GM23248 (cell line): ENCODE data around the gene THAP3. TPM values are rescaled to one million over a fixed set of nuclear protein-coding genes. Genes with fewer than 3 reads are reported as not detected.

Experiments used
- DNase-seq: peaks from one replicate; pipeline ENCODE4 v3.0.0-alpha.2; 2015
- H2AFZ ChIP-seq: fragments of 200-600 bp; sonication (generic); 2 replicates; pipeline ENCODE4 v1.6.1; 2016; ENCODE audit warnings: antibody characterized with exemption
- H3F3A ChIP-seq: fragments of 200-600 bp; sonication (generic); 2 replicates; pipeline ENCODE4 v1.6.1; 2016; ENCODE audit warnings: mild to moderate bottlenecking, antibody characterized with exemption, mixed run types; ENCODE audit not compliant: insufficient read depth
- H3K27ac ChIP-seq: fragments of 200-600 bp; sonication (generic); 2 replicates; pipeline ENCODE4 v1.5.1; 2016; ENCODE audit warnings: mild to moderate bottlenecking
- H3K27me3 ChIP-seq: fragments of 200-600 bp; sonication (generic); replicated peaks from 2 replicates; pipeline ENCODE4 v1.6.1; 2016; ENCODE audit warnings: mild to moderate bottlenecking; ENCODE audit not compliant: insufficient read depth
- H3K36me3 ChIP-seq: fragments of 200-600 bp; sonication (generic); 2 replicates; pipeline ENCODE4 v1.6.1; 2016; ENCODE audit warnings: low read depth, mild to moderate bottlenecking
- H3K4me1 ChIP-seq: fragments of 200-600 bp; sonication (generic); 2 replicates; pipeline ENCODE4 v1.6.1; 2016; ENCODE audit warnings: mild to moderate bottlenecking; ENCODE audit not compliant: insufficient read depth
- H3K4me2 ChIP-seq: fragments of 200-600 bp; sonication (generic); one replicate; pipeline ENCODE4 v1.6.1; 2016; ENCODE audit warnings: mild to moderate bottlenecking; ENCODE audit not compliant: unreplicated experiment
- H3K4me3 ChIP-seq: fragments of 200-600 bp; sonication (generic); 2 replicates; pipeline ENCODE4 v1.5.1; 2016; ENCODE audit warnings: mild to moderate bottlenecking
- H3K79me2 ChIP-seq: fragments of 200-600 bp; sonication (generic); 2 replicates; pipeline ENCODE4 v1.6.1; 2016; ENCODE audit warnings: mild to moderate bottlenecking; ENCODE audit not compliant: insufficient read depth
- H3K9ac ChIP-seq: fragments of 200-600 bp; sonication (generic); 2 replicates; pipeline ENCODE4 v1.6.1; 2016; ENCODE audit warnings: mild to moderate bottlenecking
- H3K9me2 ChIP-seq: fragments of 200-600 bp; sonication (generic); 2 replicates; pipeline ENCODE4 v1.6.1; 2016; ENCODE audit warnings: mixed run types, mild to moderate bottlenecking, moderate library complexity; ENCODE audit not compliant: insufficient read depth
- H3K9me3 ChIP-seq: fragments of 200-600 bp; sonication (generic); one replicate; pipeline ENCODE4 v1.6.1; 2017; ENCODE audit warnings: low read depth
- H4K20me1 ChIP-seq: fragments of 200-600 bp; sonication (generic); 2 replicates; pipeline ENCODE4 v1.6.0; 2016; ENCODE audit not compliant: insufficient read depth
- EZH2 ChIP-seq: fragments of 200-600 bp; sonication (generic); IDR thresholded peaks from 2 replicates; pipeline ENCODE4 v1.6.1; 2018; ENCODE audit warnings: antibody characterized with exemption, mild to moderate bottlenecking; ENCODE audit not compliant: insufficient read depth, poor library complexity, severe bottlenecking
- EZH2phosphoT487 ChIP-seq: fragments of 200-600 bp; sonication (generic); IDR thresholded peaks from 2 replicates; pipeline ENCODE4 v1.6.1; 2018; ENCODE audit warnings: antibody characterized with exemption, moderate library complexity, mild to moderate bottlenecking, low read depth; ENCODE audit not compliant: insufficient read depth
- WGBS, 2 experiments: methylation state at CpG; one replicate each; pipeline ENCODE4 v1.1.6; 2015 to 2017; ENCODE audit warnings: low lambda C conversion rate in 2 of 2, low coverage in 1 of 2; ENCODE audit errors: missing lambda C conversion rate in 2 of 2; 5-methylcytosine and 5-hydroxymethylcytosine counted together
- in situ Hi-C: fragments of 300-500 bp; cut with MboI; formaldehyde crosslinking; loops from 2 replicates; pipeline ENCODE4 v1.15.0; 2020
- polyA plus RNA-seq: library from polyadenylated mRNA; unstranded; fragments of >200 nt; fragmentation: Nextera tagmentation; extraction: Ambion mirVana; gene quantifications from 2 replicates; pipeline ENCODE4 v1.2.1, GENCODE V29; 2016
- total RNA-seq: library from RNA; depleted of rRNA; stranded (reverse); fragments of >200 nt; shearing (Covaris generic); gene quantifications from 2 replicates; pipeline ENCODE4 v1.2.3, GENCODE V29; 2014

Gene THAP3
- total and polyA plus RNA-seq, 2 experiments from 2014 or later, result 14.5 to 19.0 TPM

DNA sequence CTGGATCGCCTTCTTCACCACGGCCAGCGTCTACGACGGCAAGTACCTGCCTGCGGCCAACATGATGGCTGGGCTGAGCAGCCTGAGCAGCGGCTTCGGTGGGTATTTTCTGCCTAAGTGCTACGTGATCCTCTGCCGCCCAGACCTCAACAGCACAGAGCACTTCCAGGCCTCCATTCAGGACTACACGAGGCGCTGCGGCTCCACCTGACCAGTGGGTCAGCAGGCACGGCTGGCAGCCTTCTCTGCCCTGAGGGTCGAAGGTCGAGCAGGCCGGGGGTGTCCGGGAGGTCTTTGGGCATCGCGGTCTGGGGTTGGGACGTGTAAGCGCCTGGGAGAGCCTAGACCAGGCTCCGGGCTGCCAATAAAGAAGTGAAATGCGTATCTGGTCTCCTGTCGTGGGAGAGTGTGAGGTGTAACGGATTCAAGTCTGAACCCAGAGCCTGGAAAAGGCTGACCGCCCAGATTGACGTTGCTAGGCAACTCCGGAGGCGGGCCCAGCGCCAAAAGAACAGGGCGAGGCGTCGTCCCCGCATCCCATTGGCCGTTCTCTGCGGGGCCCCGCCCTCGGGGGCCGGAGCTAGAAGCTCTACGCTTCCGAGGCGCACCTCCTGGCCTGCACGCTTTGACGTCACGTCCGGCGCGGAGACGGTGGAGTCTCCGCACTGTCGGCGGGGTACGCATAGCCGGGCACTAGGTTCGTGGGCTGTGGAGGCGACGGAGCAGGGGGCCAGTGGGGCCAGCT, 45.1 kb upstream of the THAP3 start, which contains the start of gene ZBTB48:
ZBTB48 (plus strand) TSS at position 621 of the 745 bp plus-strand sequence. CDS start 616 bp downstream, outside the sequence.
- Histone ChIP-seq H3K36me3 (no peaks in the 10 kb centered on the region), H3K9me3 (no peaks in the 10 kb centered on the region), H3K4me2 (peak within 1 kb of the TSS; percentile 94)

GRCh38 chr1:6580119-6580592, 44.5 kb upstream of the THAP3 start:
- 0 to 1% methylated on average over 7 to 18 of the region's 30 CpGs for WGBS, 2 experiments
- H3K4me3 ChIP-seq, result peak overlapping the region; percentile 81
- TF ChIP-seq EZH2, result no peak
- no peak for TF ChIP-seq EZH2phosphoT487
- no peaks in the 10 kb centered on the region for H3K36me3 ChIP-seq
- in situ Hi-C loops, result no loop called here
- no peaks in the 10 kb centered on the region for H4K20me1 ChIP-seq
- H3K9ac ChIP-seq, result peak overlapping the region; percentile 92
- H3K9me2 ChIP-seq, result no peaks in the 10 kb centered on the region
- no peaks in the 10 kb centered on the region for H3F3A ChIP-seq
- H3K4me1 ChIP-seq, result peaks cover 9% of the 10 kb centered on the region; the same call in 1 of the 2 replicates
- no peak for DNase-seq
- peaks cover 46% of the 10 kb centered on the region for H3K79me2 ChIP-seq
- peak overlapping the region; percentile 85 for H2AFZ ChIP-seq
- H3K4me2 ChIP-seq, result peak overlapping the region; percentile 85
- peak overlapping the region; percentile 52 for H3K27ac ChIP-seq
- no peaks in the 10 kb centered on the region for H3K27me3 ChIP-seq
- no peaks in the 10 kb centered on the region for H3K9me3 ChIP-seq

More for the DNA sequence above, 45.1 kb upstream of the THAP3 start, which contains the start of gene ZBTB48:
- peaks cover 44% of the 10 kb centered on the region for H3K79me2 ChIP-seq
- TF ChIP-seq EZH2, result no peak
- TF ChIP-seq EZH2phosphoT487, result no peak
- H3K9me2 ChIP-seq, result no peaks in the 10 kb centered on the region
- in situ Hi-C loops, result no loop called here
- H3K4me1 ChIP-seq, result peaks cover 9% of the 10 kb centered on the region; the same call in 1 of the 2 replicates
- peak within 1 kb of the TSS; percentile 92 for H2AFZ ChIP-seq
- H4K20me1 ChIP-seq, result no peaks in the 10 kb centered on the region
- peak within 1 kb of the TSS; percentile 81 for H3K4me3 ChIP-seq
- H3K9ac ChIP-seq, result peak within 1 kb of the TSS; percentile 92
- DNase-seq, result peak; percentile 100
- WGBS, 2 experiments, result 15 to 18% methylated on average over 52 to 57 of the region's 58 CpGs
- no peaks in the 10 kb centered on the region for H3F3A ChIP-seq
- no peaks in the 10 kb centered on the region for H3K27me3 ChIP-seq
- H3K27ac ChIP-seq, result peak within 1 kb of the TSS; percentile 88

DNA sequence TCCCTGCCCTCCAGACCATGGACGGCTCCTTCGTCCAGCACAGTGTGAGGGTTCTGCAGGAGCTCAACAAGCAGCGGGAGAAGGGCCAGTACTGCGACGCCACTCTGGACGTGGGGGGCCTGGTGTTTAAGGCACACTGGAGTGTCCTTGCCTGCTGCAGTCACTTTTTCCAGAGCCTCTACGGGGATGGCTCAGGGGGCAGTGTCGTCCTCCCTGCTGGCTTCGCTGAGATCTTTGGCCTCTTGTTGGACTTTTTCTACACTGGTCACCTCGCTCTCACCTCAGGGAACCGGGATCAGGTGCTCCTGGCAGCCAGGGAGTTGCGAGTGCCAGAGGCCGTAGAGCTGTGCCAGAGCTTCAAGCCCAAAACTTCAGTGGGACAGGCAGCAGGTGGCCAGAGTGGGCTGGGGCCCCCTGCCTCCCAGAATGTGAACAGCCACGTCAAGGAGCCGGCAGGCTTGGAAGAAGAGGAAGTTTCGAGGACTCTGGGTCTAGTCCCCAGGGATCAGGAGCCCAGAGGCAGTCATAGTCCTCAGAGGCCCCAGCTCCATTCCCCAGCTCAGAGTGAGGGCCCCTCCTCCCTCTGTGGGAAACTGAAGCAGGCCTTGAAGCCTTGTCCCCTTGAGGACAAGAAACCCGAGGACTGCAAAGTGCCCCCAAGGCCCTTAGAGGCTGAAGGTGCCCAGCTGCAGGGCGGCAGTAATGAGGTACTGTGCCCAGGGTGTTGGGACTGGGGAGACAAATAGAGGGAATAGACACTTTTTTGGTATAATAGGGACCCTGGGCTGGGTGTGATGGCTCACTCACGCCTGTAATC, 43.9 kb upstream of the THAP3 start:
- peaks cover 46% of the 10 kb centered on the region for H3K79me2 ChIP-seq
- 30 to 31% methylated on average over 19 of the region's 19 CpGs for WGBS, 2 experiments
- peak overlapping the region; percentile 81 for H3K4me3 ChIP-seq
- H3K9me3 ChIP-seq, result no peaks in the 10 kb centered on the region
- no peaks in the 10 kb centered on the region for H3K27me3 ChIP-seq
- DNase-seq, result peak; percentile 62
- peak overlapping the region; percentile 85 for H3K4me2 ChIP-seq
- TF ChIP-seq EZH2, result no peak
- TF ChIP-seq EZH2phosphoT487, result no peak
- no peaks in the 10 kb centered on the region for H3K9me2 ChIP-seq
- no peaks in the 10 kb centered on the region for H3F3A ChIP-seq
- peaks cover 9% of the 10 kb centered on the region; the same call in 1 of the 2 replicates for H3K4me1 ChIP-seq
- no peaks in the 10 kb centered on the region for H4K20me1 ChIP-seq
- H2AFZ ChIP-seq, result peak overlapping the region; percentile 85
- in situ Hi-C loops, result no loop called here
- no peaks in the 10 kb centered on the region for H3K36me3 ChIP-seq
- H3K9ac ChIP-seq, result peak overlapping the region; percentile 92
- H3K27ac ChIP-seq, result peak overlapping the region; percentile 52

DNA sequence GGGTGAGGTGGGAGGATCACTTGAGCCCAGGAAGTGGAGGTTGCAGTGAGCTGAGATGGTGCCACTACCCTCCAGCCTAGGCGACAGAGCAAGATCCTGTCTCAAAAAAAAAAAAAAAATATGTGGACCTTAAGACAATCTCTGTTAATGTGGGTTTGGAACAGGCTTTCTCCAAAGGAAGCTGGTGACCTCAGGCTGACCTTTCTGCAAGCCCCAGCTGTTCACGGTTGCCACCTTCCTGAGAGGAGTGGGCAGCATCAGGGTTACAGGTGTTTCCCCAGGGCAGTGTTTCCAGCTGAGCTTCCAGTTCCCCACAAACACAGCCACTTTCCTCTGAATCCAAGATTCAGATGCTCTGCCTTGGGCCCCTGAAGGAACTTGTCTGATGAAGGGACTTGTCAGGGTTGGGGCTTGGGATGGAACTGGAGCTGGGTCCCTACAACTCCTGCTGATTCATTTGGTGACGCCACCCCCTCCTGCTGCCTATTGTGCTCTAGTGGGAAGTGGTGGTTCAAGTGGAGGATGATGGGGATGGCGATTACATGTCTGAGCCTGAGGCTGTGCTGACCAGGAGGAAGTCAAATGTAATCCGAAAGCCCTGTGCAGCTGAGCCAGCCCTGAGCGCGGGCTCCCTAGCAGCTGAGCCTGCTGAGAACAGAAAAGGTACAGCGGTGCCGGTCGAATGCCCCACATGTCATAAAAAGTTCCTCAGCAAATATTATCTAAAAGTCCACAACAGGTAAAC, 42.9 kb upstream of the THAP3 start:
- Histone ChIP-seq H3K9me3 (no peaks in the 10 kb centered on the region), H3K9ac (no peak overlapping the region), H4K20me1 (no peaks in the 10 kb centered on the region), H3K27me3 (no peaks in the 10 kb centered on the region), H3K36me3 (no peaks in the 10 kb centered on the region), H3K4me3 (no peak overlapping the region), H3K9me2 (no peaks in the 10 kb centered on the region), H3K27ac (no peak overlapping the region), H3K4me2 (no peak overlapping the region), H3K4me1 (peaks cover 9% of the 10 kb centered on the region; the same call in 1 of the 2 replicates), H2AFZ (no peak overlapping the region), H3F3A (no peaks in the 10 kb centered on the region), H3K79me2 (peaks cover 46% of the 10 kb centered on the region)
- in situ Hi-C loops, result no loop called here
- TF ChIP-seq EZH2 (no peak), EZH2phosphoT487 (no peak)
- WGBS, 2 experiments, result 88 to 89% methylated on average over 10 of the region's 10 CpGs
- DNase-seq, result no peak
